ENCODE data around the gene METTL21C.

Gene METTL21C

GRCh38 chr13:102694937-102695336, at the start of gene METTL21C:
Gene METTL21C (minus strand): TSS chr13:102695044. CDS start chr13:102694498, 546 bp downstream.
- DNase-seq (ENCODE audit: low read depth): no peak
- H3K4me3 ChIP-seq (ENCODE audit: low read depth, low read length): no peak within 1 kb of the TSS
- no peak for TF ChIP-seq CTCF (IDR thresholded peaks at IDR 0.05; ENCODE audit: low read depth, low read length, missing control alignments)

- TF ChIP-seq CTCF (IDR thresholded peaks at IDR 0.05; ENCODE audit: low read depth, low read length, missing control alignments): no peak
- no peak for DNase-seq (ENCODE audit: low read depth)
- no peak overlapping the region for H3K4me3 ChIP-seq (ENCODE audit: low read depth, low read length)
These were observed 47.7 kb upstream of the METTL21C start for GRCh38 chr13:102742506-102742905.

- H3K4me3 ChIP-seq (ENCODE audit: low read depth, low read length): no peak overlapping the region
- no peak for DNase-seq (ENCODE audit: low read depth)
- no peak for TF ChIP-seq CTCF (IDR thresholded peaks at IDR 0.05; ENCODE audit: low read depth, low read length, missing control alignments)
These were observed 47.3 kb upstream of the METTL21C start for GRCh38 chr13:102742101-102742500.

- no peak for TF ChIP-seq CTCF (IDR thresholded peaks at IDR 0.05; ENCODE audit: low read depth, low read length, missing control alignments)
- no peak for DNase-seq (ENCODE audit: low read depth)
- no peak overlapping the region for H3K4me3 ChIP-seq (ENCODE audit: low read depth, low read length)
These were observed 34.9 kb upstream of the METTL21C start for GRCh38 chr13:102729560-102730270.

- DNase-seq (ENCODE audit: low read depth): no peak
- no peak overlapping the region for H3K4me3 ChIP-seq (ENCODE audit: low read depth, low read length)
- no peak for TF ChIP-seq CTCF (IDR thresholded peaks at IDR 0.05; ENCODE audit: low read depth, low read length, missing control alignments)
These were observed 31.6 kb upstream of the METTL21C start for GRCh38 chr13:102726430-102726829.

GRCh38 chr13:102724923-102725322, 30.1 kb upstream of the METTL21C start:
- no peak overlapping the region for H3K4me3 ChIP-seq (ENCODE audit: low read depth, low read length)
- TF ChIP-seq CTCF (IDR thresholded peaks at IDR 0.05; ENCODE audit: low read depth, low read length, missing control alignments): peak; percentile 34
- DNase-seq (ENCODE audit: low read depth): no peak

GRCh38 chr13:102721800-102722231, 27.0 kb upstream of the METTL21C start:
- TF ChIP-seq CTCF (IDR thresholded peaks at IDR 0.05; ENCODE audit: low read depth, low read length, missing control alignments): no peak
- DNase-seq (ENCODE audit: low read depth): no peak
- no peak overlapping the region for H3K4me3 ChIP-seq (ENCODE audit: low read depth, low read length)
